Eye (tissue), 1 donor: ENCODE measurements around the gene DNAJB11.
A peak's percentile ranks its signal among the peaks of the same experiment; 100 is the strongest.
"Not testable (repeated sequence)": the region's sequence is repeated elsewhere in the genome, so short reads cannot be mapped to it uniquely, and the experiment has no call there.

Source experiments
- DNase-seq: peaks from one replicate; pipeline ENCODE4 v3.0.0-alpha.2; 2015

The DNAJB11 gene

GRCh38 chr3:186552408-186553031, 18.0 kb upstream of the DNAJB11 start:
- DNase-seq = no peak

DNA sequence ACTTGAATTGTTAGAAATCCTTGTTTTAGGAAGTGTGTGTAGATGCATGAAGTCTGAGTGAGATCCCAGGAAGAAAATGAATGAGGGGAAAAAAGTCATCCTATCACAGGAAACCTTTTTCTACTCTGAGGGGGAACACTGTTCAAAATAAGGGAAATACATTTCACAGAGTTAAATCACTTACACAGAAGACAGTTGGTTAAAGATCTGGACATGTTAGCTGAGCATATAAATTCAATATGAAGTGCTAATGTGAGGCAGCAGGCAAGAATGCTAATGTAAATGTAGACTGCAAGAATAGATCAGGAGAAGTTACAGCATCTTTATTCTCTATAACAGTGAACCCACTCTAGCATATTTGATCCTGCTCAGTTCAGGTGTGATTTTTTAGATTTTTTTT, 5.9 kb upstream of the DNAJB11 start:
- DNase-seq = no peak

DNA sequence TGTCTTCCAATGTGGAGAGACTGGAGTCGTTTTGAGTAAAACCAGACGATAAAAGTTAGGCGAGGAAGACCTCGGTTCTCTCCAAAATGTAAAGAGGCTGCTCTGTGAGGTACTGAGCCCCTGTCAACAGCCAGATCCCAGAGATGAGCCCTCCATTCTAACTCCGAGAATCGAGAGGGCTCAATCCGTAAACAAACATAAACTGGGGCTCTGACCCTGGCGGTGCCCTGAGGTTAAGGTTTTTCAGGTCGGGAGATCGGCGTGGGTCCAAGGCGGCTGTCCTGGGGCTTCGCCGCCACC, 3.8 kb upstream of the DNAJB11 start:
- no peak for DNase-seq

DNA sequence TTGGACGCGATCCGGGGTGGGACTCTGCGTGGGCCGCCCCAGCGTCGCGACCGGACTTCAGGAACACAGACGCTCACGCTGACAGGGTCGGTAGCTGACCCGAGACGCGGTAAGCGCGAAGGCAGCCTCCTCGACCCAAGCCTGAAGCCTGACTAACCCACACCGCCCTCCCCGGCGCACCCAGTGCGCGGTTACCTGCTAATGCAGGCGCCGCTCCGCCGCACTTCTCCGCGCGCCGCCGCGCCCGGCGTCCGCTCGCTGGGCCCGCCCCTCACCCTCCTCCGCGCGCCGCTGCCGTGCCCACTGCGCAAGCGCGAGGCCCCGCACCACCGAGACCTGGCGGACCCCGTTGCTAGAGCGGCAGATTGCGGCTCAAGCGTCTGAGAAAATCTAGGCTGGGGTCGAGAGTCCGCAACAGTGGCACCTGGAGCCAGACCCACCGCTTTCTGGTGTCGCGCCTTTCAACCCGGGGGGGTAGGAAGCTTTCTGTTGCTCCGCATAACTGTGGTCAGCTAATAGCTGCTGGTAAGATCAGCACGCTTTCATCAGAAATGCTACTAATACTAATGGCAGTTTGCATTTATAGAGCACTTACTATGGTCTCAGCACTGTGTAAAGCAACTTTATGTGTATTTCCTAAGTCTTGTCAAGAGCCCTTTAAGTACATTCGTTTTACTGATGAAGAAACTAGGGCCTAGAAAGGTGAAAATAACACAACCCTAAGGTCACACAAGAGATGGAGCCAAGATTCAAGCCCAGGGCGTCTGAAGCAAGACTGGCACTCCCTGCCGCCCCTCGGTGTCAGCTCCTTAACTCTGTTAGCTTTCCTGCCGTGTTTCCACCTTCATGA, 3.2 kb upstream of the DNAJB11 start, which contains the start of gene TBCCD1:
Gene TBCCD1, minus strand, starts transcription at position 268 of the 850 bp plus-strand sequence. CDS start 3,010 bp downstream, outside the sequence.
- DNase-seq = peak; percentile 97

GRCh38 chr3:186569361-186569760, 1.2 kb upstream of the DNAJB11 start:
- DNase-seq = not testable (repeated sequence)

DNA sequence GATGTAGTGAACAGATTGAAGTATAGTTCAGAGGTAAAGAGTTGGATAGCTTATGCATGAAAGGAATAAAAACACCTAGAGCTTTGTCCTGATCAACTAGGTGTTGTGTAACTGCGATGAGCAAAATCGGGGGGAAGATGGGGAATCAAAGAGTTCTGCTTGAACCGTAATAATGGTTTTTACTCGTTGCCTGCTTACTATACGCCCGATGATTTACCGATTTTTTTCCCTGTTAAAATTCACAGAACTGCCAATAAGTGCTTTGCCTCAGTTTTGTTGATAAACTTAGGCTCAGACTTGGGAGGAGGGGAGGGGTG, 783 bp upstream of the DNAJB11 start:
- DNase-seq = no peak

DNA sequence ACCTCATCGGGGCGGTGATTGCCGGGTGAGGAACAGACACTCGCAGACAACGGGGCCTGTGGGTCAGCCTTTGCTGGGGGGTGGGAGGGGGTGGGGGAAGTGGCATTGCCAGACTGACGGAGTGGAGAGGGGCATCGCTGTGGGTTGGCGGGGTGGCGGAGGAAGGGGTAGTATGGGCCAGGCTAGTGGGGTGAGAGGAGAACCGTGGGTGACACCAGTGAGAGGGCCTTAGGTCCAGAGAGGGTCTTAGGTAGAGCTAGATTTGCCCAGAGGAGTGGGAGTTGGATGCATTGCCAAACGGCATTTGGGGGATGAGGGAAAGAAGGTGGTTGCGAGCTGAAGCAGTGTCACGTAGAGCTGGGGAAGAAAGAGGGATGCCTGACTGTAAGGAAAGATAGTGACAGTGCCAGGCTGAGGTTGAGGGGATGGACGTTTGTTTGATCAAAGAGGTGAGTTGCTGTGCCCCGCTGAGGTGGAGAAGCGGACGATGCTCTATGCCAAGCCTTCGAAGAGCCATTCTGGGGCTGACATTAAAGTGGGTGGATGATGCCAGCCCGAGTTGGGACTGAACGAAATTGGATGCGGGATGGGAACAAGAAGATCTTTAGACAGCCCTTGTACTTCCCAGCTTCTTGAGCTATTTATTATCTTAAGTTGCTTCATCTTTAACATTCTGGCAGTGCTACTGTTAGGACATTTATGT, 572 bp downstream of the DNAJB11 start:
- no peak for DNase-seq

DNA sequence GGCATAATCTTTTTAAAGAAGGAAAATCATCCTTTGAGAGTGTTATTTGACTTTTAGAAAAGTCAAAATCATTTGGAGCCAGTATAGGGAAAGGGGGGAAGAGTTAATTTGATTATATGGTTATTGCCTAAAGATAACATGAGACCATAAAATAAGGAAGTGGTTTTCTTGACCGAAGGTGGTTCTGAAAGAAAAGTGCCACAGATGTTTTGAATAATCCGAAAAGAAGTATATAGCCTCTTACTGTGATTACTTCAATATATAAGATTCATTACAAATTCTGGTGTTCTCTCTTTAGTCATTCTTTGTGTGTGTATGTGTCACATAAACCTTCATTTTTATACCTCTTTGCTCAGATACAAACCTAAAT, 1.1 kb downstream of the DNAJB11 start:
- DNase-seq = no peak

- no peak for DNase-seq
These were observed 7.0 kb downstream of the DNAJB11 start for GRCh38 chr3:186577521-186577920.

- DNase-seq = no peak
These were observed 10.3 kb downstream of the DNAJB11 start for GRCh38 chr3:186580785-186581184.

DNA sequence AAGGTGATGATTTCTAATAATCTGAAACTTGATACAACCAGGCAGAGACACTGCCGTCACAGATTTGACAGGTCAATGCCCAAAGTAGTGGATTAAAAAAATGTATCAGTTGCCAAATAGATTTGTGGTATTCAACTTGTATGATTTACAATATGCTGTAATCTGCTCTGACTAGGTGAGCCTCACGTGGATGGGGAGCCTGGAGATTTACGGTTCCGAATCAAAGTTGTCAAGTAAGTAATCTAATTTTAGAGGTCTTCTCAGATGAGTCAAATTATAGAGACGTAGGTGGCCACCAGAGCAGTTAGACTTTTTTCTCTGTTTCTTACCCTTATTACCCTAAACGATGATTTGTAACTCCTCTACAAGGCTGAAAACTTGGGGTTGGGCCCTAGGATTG, 12.0 kb downstream of the DNAJB11 start:
- no peak for DNase-seq

DNA sequence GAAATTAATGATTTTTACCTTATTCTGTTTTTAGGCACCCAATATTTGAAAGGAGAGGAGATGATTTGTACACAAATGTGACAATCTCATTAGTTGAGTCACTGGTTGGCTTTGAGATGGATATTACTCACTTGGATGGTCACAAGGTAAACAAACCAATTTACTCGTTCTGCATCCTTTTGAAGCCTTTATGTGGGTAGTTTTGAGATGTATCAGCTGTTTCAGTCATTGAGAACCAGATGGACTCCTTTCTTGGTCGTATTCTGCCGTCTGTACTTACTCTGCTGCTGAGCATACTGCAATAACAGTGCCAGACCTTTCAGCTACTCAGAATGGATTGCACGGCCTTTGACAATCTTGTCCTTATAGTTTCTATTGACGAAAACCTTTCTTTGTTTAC, 13.3 kb downstream of the DNAJB11 start:
- no peak for DNase-seq

GRCh38 chr3:186586245-186586644, 15.7 kb downstream of the DNAJB11 start:
- DNase-seq = not testable (repeated sequence)

GRCh38 chr3:186587183-186587582, 16.7 kb downstream of the DNAJB11 start:
- no peak for DNase-seq

- no peak for DNase-seq
These were observed 18.1 kb downstream of the DNAJB11 start for GRCh38 chr3:186588632-186589031.

DNA sequence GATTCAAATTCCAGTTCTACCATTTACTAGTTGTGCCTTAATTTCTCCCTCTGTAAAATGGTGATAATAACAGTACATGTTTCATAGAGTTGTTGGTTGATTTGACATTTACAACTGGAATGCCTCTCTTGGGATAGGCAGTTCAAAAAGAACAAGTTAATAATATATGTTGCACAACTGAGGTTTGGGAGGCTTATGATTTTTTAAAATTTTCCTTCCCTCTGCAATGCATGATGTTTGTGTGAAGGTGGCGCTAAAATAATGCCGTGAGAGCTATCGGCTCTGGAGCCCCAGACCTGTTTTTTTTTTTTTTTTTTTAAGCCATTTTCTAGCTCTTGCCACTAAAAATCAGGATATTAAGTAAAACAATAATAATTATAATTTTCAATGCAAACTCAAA, 18.6 kb downstream of the DNAJB11 start:
- no peak for DNase-seq

- no peak for DNase-seq
These were observed 19.5 kb downstream of the DNAJB11 start for GRCh38 chr3:186589856-186590579.

GRCh38 chr3:186590580-186591295, 20.2 kb downstream of the DNAJB11 start:
- no peak for DNase-seq

GRCh38 chr3:186592682-186593081, 22.2 kb downstream of the DNAJB11 start:
- DNase-seq = no peak

GRCh38 chr3:186593862-186594261, 23.3 kb downstream of the DNAJB11 start:
- DNase-seq = no peak

- DNase-seq = no peak
These were observed 24.1 kb downstream of the DNAJB11 start for GRCh38 chr3:186594591-186595113.

GRCh38 chr3:186596568-186597287, 26.2 kb downstream of the DNAJB11 start:
- no peak for DNase-seq
